Gastrocnemius medialis (tissue), 4 donors: ENCODE results near the gene KIF4A.

Experiments used
- CTCF ChIP-seq, 5 experiments: fragments of 450-650 bp in 3 of 5; fragments of 200-600 bp in 2 of 5; sonication (generic) in 2 of 5; IDR thresholded peaks in 4 of 5; conservative IDR thresholded peaks in 1 of 5; 1 replicate in 4 of 5; 2 replicates in 1 of 5; pipeline ENCODE4 v1.5.1; 2016 to 2019; ENCODE audit warnings: antibody characterized with exemption in 5 of 5, mild to moderate bottlenecking in 3 of 5, moderate library complexity in 3 of 5
- POLR2A ChIP-seq, 2 donors: fragments of 450-650 bp; IDR thresholded peaks; one replicate each; pipeline ENCODE4 v1.6.1; 2017; ENCODE audit warnings: antibody characterized with exemption in 2 of 2, mild to moderate bottlenecking in 2 of 2, moderate library complexity in 2 of 2

GRCh38 chrX:70255452-70255851 is 34.5 kb upstream of the KIF4A start:
- TF ChIP-seq CTCF (IDR thresholded peaks at IDR 0.05 in 4 of 5, conservative IDR thresholded peaks at IDR 0.05 in 1 of 5) (no peak), POLR2A (IDR thresholded peaks at IDR 0.05) (no peak)
